Nephron (organoid): ENCODE measurements around the gene DHX16.

Experiments used
- H3K27ac Mint-ChIP-seq, 3 experiments: 2 replicates each; pipeline ENCODE4 v1.8.0; 2020; ENCODE audit warnings: mixed read lengths in 3 of 3, mild to moderate bottlenecking in 2 of 3, moderate library complexity in 1 of 3
- H3K27me3 Mint-ChIP-seq: 2 replicates; pipeline ENCODE4 v1.8.0; 2021; ENCODE audit warnings: low read depth, mild to moderate bottlenecking, moderate library complexity, mixed read lengths
- H3K36me3 Mint-ChIP-seq: 2 replicates; pipeline ENCODE4 v1.8.0; 2020; ENCODE audit warnings: low read depth, mixed read lengths
- H3K4me1 Mint-ChIP-seq: 2 replicates; pipeline ENCODE4 v1.8.0; 2020; ENCODE audit warnings: mixed read lengths
- H3K4me3 Mint-ChIP-seq, 3 experiments: 2 replicates each; pipeline ENCODE4 v1.8.0; 2020; ENCODE audit warnings: mild to moderate bottlenecking in 3 of 3, mixed read lengths in 3 of 3, moderate library complexity in 2 of 3
- H3K9me3 Mint-ChIP-seq: 2 replicates; pipeline ENCODE4 v1.8.0; 2020; ENCODE audit warnings: mixed read lengths
- TF ChIP-seq, protein P1 (sequence below), 3 experiments: fragments of 200-600 bp; sonication (generic); IDR thresholded peaks; one replicate each; pipeline ENCODE4 v1.5.0; 2021; ENCODE audit warnings: antibody characterized with exemption in 3 of 3; ENCODE audit not compliant: unreplicated experiment in 3 of 3

The DHX16 gene

DNA sequence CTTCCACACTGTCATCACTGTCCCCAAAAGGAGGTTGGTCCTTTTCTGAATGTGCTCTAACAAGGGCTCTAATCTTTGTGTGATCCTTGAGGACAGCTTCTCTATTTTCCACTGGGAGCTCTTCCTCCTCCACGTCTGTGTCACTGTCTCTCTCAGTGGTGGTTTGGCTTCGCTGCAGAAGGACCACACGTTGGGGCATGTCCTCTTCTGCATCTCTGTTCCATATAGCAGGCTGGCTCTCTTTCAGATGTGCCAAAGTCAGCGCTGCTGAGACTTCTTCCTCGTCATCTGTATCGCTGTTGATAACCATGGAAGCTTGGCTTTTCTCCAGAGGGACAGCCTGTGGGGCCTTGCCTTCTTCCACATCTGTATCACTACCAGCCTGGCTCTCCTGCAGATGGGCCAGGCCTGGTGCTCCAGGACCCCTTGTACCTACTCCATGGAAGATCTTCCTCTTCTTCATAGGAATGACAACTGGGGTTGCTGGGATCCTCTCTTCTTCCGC lies 39.7 kb upstream of the DHX16 start:
- Mint-ChIP-seq H3K36me3 (peaks cover 61% of the 10 kb centered on the region), H3K27ac (no peak overlapping the region), H3K27me3 (no peaks in the 10 kb centered on the region), H3K4me1 (peaks cover 19% of the 10 kb centered on the region), H3K4me3 (no peak overlapping the region), H3K9me3 (no peaks in the 10 kb centered on the region)
- TF ChIP-seq, protein P1, sequence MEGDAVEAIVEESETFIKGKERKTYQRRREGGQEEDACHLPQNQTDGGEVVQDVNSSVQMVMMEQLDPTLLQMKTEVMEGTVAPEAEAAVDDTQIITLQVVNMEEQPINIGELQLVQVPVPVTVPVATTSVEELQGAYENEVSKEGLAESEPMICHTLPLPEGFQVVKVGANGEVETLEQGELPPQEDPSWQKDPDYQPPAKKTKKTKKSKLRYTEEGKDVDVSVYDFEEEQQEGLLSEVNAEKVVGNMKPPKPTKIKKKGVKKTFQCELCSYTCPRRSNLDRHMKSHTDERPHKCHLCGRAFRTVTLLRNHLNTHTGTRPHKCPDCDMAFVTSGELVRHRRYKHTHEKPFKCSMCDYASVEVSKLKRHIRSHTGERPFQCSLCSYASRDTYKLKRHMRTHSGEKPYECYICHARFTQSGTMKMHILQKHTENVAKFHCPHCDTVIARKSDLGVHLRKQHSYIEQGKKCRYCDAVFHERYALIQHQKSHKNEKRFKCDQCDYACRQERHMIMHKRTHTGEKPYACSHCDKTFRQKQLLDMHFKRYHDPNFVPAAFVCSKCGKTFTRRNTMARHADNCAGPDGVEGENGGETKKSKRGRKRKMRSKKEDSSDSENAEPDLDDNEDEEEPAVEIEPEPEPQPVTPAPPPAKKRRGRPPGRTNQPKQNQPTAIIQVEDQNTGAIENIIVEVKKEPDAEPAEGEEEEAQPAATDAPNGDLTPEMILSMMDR (IDR thresholded peaks at IDR 0.05; ENCODE audit: unreplicated experiment in 3 of 3) = no peak

DNA sequence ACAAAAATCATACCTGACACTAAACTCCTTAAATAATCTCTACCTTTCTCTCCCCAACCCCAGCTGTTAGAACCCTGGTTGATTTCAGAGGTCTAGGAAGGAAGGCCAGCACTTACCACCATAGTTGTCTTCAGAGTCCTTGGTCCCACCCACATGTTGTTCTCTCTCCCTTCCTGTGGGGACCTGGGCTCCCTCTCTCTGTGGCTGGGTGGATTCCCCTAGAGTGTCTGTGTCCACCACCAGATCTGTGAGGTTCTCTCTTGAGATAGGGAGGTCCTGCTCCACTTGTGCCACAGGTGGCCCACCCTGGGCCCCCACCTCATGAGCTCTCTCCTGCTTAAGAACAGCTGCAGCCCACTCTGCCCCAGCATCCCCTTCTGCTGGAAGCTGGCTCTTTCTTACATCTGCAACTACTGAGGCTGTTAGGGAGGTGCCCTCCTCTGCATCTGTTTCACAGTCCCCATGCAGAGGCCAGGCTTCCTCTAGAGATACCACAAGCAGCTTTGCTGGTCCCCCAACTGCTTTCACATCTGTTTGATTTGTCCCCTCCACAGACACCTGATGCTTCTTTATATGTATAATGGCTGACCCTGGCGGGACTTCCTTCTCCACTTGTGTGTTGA lies 39.1 kb upstream of the DHX16 start:
- no peak overlapping the region for H3K27ac Mint-ChIP-seq
- no peak overlapping the region for H3K4me3 Mint-ChIP-seq
- H3K36me3 Mint-ChIP-seq = peaks cover 64% of the 10 kb centered on the region
- H3K4me1 Mint-ChIP-seq = peaks cover 13% of the 10 kb centered on the region
- no peaks in the 10 kb centered on the region for H3K9me3 Mint-ChIP-seq
- TF ChIP-seq, protein P1 (IDR thresholded peaks at IDR 0.05; ENCODE audit: unreplicated experiment in 3 of 3) = no peak
- no peaks in the 10 kb centered on the region for H3K27me3 Mint-ChIP-seq

DNA sequence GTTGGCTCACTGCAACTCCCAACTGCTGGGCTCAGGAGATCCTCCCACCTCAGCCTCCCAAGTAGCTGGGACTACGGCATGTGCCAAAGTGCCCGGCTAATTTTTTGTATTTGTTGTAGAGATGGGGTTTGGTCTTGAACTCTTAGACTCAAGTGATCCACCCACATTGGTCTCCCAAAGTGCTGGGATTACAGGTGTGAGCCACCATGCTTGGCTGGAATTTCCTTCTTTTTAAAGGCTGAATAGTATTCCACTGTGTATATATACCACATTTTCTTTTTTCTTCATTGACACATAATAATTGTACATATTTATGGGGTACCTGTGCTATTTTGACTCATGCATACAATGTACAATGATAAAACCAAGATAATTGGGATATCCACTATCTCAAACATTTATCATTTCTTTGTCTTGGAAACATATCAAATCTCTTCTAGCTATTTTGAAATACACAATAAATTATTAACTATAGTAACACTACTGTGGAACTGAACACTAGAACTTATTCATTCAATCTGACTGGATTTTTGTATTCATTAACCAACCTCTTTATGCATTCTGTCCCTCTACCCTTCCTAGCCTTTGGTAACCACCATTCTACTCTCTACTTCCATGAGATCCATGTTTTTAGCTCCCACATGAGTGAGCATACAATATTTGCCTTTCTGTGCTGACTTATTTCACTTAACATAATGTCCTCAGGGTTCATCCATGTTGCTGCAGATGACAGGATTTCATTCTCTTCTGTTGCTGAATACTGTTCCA lies 36.5 kb upstream of the DHX16 start:
- H3K4me3 Mint-ChIP-seq = no peak overlapping the region
- no peaks in the 10 kb centered on the region for H3K4me1 Mint-ChIP-seq
- no peaks in the 10 kb centered on the region for H3K9me3 Mint-ChIP-seq
- H3K27me3 Mint-ChIP-seq = no peaks in the 10 kb centered on the region
- H3K27ac Mint-ChIP-seq = peak overlapping the region; percentile 4 to 88 (median 38)
- TF ChIP-seq, protein P1 (IDR thresholded peaks at IDR 0.05; ENCODE audit: unreplicated experiment in 3 of 3) = no peak
- peaks cover 72% of the 10 kb centered on the region for H3K36me3 Mint-ChIP-seq

DNA sequence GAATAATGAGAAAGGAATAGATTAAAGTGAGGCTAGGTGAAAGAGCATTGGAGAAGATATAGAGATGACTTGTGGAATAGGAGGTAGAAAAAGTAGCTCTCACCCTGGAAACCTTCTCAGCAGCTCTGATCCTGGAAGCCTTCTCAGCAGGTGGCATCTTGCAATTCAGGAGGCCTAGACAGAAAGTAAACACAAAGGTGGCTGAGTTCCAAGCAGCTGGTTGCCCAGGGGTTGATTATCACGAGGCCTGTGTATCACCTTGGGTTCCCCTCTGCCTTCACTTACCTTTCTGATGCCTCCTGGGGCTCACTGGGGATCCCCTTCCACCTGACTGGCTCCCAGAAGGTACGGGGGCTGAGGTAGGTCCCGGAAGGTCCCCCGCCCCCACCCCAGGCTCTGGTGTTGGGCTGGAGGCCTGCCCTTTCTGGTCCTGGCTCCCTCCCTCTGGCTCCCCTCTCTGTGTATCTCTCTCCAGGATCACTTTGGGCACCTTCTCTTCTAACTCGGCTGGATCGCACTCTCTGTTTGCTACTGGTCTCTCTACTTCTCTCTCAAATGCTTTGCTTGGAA lies 34.6 kb upstream of the DHX16 start:
- no peaks in the 10 kb centered on the region for H3K27me3 Mint-ChIP-seq
- no peaks in the 10 kb centered on the region for H3K4me1 Mint-ChIP-seq
- H3K9me3 Mint-ChIP-seq = no peaks in the 10 kb centered on the region
- TF ChIP-seq, protein P1 (IDR thresholded peaks at IDR 0.05; ENCODE audit: unreplicated experiment in 3 of 3) = no peak
- H3K4me3 Mint-ChIP-seq = no peak overlapping the region
- peak overlapping the region in 1 of 3 experiments; percentile 3 for H3K27ac Mint-ChIP-seq
- peaks cover 75% of the 10 kb centered on the region for H3K36me3 Mint-ChIP-seq

DNA sequence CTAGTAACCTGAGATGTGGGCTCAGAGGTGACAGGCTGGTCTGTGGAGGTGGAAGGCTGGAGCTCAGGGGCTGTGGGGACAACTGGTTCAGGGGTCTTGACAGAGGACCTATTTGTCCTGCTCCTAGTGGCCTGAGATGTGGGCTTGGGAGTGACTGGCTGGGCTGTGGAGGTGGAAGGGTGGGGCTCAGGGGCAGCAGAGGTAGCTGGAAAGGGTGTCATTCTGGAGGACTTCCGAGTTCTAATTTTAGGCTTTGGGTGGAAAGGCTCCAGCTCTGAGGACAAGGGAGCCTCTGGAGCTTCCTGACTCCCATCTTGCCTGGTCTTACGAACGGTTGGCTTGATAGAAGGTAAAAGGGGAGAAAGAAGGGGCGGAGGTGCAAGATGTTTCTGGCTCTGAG lies 32.8 kb upstream of the DHX16 start:
- Mint-ChIP-seq H3K9me3 (no peaks in the 10 kb centered on the region), H3K4me3 (no peak overlapping the region), H3K27ac (peak overlapping the region in 1 of 3 experiments; percentile 15), H3K27me3 (no peaks in the 10 kb centered on the region), H3K4me1 (no peaks in the 10 kb centered on the region), H3K36me3 (peaks cover 65% of the 10 kb centered on the region)
- TF ChIP-seq, protein P1 (IDR thresholded peaks at IDR 0.05; ENCODE audit: unreplicated experiment in 3 of 3) = no peak
